ENCODE results near the gene SERPINA9.

Gene SERPINA9

DNA sequence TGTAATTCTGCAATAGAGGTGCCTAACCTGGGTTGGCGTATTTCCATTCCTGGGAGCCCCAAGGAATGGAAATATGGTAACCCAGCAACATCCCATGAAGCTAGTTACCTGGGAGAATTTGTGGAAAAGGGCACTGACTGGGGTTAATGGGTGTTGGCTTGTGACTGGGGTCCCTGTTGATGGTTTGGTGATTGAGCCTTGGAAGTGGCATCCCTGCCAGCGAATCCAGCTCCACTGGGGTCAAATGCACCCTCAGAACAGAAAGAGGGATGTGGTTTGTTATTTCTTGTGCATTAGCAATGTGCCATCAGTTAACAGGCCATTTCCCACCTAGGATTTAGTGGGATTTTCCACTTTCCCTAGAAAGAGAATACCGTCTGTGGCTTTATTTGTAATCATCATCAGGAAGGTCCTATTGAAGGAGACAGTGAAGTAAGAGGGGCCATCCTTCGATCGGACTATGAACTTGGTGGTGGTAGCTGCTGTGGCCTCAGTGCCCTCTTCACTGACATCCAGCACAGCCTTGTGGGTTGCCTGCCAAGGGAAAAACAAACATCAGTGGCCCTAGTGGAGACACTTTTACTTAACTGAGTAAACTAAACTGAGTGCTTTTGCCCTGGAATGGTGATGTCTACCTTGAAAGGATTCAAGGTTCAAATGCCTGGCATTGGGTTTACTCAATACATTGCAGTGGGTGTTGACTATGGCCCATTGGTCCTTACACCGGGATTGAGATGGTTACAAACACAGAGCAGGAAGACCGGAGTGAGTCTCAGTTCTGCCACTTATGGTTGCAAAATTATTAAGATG is 13.0 kb downstream of the SERPINA9 start:
- DNase-seq (ENCODE audit: low spot score), result no peak

DNA sequence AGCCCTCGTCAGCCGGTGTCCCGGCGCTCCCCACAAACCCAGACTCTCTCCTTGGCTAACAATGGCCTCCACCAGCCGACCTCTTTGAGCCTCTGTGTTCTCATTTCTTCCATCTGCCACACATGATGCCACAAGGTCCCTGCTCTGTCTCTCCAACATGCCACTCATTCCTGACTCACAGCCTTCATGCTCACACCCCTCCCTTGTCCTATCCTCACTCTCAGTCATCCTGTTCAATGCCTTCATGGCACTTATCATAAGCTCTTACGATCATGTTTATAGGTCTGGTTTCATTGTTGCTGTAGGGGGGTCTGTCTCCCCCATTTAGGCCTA is 13.8 kb downstream of the SERPINA9 start:
- no peak for DNase-seq (ENCODE audit: low spot score)

GRCh38 chr14:94461526-94462218 is 14.3 kb downstream of the SERPINA9 start:
- no peak for DNase-seq (ENCODE audit: low spot score)

DNA sequence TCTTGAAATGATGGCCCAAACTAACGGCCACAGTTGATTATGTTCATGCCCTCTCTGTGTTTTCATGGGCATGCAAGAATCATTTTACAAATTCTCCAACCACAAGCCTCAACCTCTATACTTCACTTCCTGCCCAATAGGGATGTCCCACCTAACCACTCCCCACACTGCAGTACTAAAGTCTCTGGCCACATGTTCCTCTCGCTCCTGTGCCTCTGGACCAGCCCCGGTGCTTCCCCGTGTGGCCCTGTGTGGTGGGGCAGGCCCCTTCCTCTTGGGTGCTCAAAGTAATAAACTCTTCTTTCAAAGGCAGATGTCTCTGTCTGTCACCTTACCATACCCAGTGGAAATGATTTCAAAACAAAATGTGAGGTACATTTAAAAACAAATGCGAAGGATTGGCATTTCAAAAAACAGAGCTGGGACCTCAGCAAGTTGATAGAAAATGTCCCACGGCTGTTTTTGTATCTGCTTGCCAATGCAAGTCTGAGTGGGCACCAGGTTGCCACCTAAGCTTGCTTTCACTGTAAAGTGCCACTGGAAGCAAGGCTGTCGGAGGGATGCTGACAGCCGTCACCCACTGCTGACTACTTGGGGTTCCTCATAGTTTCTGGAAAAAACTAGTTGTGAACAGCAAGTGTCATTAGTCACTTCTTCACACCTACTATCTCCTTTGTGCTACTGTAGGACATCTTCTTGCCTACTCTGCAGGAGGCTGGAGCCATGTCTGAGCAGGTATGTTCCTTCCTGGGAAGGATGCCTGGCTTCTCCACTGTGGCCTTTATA is 15.2 kb downstream of the SERPINA9 start:
- no peak for DNase-seq (ENCODE audit: low spot score)

DNA sequence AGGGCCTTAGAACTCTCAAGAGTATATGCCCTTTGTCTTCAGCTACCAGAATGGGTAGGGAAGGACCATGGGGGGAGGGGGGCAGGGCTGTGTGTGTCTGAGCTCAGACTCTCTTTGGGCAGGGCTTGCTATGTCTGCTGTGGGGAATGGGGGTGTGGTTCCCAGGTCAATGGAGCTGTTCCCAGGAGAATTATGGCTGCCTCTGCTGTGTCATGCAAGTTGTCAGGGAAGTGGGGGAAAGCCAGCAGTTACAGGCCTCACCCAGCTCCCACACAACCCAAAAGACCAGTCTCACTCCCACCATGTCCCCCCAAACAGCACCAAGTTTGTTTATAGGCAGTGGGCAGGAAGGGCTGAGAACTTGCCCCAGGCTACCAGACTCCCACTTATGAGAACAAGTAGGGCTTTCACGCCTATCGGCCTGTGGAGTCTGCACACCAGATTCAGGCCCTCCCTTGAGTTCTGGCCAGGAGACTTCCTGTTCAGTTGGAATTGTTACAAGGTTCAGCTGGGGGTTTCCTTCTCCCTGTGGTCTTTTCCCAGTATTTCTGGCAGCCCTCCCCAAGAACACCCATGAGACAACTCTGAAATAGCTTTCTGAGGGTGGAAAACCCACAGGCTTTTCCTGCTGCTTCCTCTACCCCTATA is 17.3 kb downstream of the SERPINA9 start:
- no peak for DNase-seq (ENCODE audit: low spot score)

DNA sequence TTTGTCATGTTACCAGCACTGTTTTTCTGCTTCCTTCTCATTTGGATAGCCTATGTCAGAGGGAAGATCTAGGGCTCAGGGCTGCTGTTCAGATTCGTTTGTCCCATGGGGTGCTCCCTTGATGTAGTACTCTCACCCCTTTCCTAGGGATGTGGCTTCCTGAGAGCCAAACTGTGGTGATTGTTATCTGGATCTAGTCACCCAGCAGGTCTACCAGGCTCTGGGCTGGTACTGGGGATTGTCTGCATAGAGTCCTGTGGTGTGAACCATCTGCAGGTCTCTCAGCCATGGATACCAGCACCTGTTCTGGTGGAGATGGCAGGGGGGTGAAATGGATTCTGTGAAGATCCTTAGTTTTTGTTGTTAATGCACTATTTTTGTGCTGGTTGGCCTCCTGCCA is 17.9 kb downstream of the SERPINA9 start:
- no peak for DNase-seq (ENCODE audit: low spot score)

- DNase-seq (ENCODE audit: low spot score), result no peak
These were observed 20.1 kb downstream of the SERPINA9 start for GRCh38 chr14:94455928-94456327.

DNA sequence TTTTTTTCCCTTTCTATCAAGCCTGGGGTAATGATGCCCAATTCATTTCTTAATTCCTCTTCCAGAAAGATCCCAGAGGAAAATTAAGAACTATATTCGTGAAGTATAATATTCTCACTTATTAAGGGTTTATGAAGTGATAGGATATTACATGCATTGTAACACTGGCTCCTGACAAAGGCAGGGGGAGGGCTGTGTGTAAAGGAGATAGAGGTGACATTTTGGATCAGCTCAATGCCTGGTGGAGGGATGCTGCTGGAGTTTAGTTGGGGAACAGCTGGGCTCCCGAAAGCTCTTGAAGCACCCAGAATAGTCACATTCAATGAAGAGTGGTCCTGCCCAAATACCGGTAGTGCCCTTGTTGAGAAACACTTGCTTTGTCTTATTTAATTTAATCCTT is 24.2 kb downstream of the SERPINA9 start:
- no peak for DNase-seq (ENCODE audit: low spot score)

DNA sequence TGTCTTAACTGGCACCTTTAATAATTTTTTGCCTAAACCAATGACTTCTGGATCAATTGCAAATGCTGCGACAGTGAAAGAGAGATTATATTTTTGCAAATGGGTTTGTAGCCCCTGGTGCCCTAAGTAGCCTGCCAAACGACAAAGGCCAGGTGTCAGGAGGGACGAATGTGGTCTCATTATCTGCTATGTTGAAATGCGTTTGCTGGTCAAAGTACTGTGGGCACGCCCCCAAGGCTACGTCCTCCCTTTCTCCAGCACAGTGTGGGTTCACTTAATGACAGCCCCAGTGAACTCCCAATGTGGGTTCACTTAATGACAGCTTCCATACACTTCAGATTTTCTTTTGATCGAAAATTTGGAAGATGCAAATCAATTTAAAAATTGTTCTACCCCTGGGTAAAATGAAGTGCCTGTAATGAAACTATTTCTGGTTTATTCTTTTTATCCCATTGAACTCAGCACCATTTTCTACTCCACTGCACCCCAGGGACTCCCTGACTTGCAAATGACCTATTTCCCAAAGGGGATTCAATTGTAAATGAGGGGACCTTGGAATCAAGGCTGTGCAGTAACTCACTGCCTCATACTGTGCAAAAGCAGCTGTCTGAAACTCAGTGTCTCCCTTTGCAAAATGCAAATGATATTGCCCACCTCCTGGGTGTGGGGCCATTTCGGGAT is 24.8 kb downstream of the SERPINA9 start:
- DNase-seq (ENCODE audit: low spot score), result no peak

GRCh38 chr14:94450722-94451090 is 25.3 kb downstream of the SERPINA9 start:
- no peak for DNase-seq (ENCODE audit: low spot score)

- DNase-seq (ENCODE audit: low spot score), result no peak
These were observed 26.1 kb downstream of the SERPINA9 start for GRCh38 chr14:94449930-94450329.

DNA sequence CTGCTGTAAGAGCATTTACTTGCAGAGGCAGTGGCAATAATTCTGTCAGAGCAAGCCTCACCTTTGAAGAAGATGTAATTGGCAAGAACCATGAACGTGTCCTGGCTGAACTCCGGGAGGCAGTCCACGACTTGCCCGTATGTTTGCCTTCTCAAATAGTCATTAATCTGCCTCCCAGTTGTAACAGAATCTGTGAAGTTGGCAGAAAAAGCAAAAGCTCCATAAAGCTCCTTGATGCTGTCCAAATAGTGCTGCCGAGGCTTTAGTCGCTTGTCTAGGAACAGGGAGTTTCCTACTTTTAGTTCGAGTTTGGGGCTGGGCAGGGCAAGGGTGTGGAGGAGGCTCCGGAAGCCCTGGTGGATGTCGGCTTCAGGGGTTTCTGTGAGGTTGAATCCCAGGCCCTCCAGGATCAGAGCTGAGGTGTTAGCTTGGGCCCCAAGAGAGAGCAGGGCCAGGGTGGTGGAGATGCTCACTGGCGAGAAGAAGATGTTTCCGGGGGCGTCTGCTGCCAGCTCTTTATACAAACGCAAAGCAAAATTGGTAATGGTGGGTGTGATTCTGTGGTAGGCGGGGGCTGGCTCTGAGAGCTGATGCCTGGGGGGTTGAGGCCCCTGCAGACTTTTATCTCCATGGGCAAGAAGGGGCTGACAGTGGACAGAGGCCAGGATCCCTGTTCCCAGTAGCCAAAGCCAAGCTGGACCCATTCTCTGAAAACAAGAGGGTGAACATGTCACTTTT is 27.8 kb downstream of the SERPINA9 start:
- DNase-seq (ENCODE audit: low spot score), result peak; percentile 1

- DNase-seq (ENCODE audit: low spot score), result no peak
These were observed 28.8 kb downstream of the SERPINA9 start for GRCh38 chr14:94447206-94447605.

DNA sequence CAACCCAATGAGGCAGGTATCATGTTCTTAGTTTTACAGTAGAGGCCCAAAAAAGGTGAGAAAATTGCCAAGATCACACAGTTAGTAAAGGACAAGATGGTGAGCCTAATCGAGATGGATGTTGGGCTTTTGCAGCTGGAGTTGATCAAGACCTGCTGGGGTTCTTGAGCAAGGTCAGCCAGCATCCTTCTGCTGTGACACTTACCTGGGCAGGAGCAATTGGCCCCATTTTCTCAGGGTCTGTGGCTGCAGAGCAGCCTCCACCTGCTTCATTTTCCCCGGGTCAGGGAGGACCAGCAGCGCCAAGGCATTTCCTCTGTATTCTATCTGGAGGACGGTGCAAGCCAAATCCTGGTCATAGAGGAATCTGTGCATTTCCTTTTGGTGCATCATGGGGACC is 29.9 kb downstream of the SERPINA9 start:
- no peak for DNase-seq (ENCODE audit: low spot score)

- no peak for DNase-seq (ENCODE audit: low spot score)
These were observed 31.0 kb downstream of the SERPINA9 start for GRCh38 chr14:94445003-94445402.

DNA sequence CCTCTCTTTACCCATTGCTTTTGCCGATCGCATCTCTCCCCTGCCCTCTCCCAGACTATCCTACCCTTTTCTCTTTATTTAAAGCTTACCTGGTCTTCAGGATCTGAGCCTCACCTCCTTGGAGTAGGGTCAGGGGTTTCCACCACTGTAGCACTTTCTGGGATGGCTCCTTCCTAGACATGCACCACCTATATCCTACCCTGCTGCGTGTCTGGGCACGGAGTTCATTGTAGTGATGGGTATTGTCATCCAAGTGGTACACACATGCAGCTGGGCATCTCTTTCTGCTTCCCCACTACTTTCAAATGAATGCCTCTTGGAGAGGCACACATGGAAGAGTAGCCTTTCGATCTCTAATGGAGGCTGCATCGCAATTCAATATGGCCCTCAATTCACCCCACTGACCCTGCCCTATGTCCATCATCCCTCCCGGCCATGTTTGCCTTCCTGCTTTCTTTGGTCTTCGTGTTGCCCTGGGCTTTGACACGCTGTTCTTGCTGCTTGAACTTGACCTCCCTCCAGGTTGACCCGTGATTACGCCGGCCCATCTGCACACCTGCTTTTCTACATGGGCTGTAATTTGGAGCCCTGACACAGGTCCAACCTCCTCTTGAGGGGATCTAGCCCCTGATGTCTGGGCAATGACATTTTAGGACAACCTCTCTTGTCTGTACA is 34.3 kb downstream of the SERPINA9 start:
- DNase-seq (ENCODE audit: low spot score), result no peak

DNA sequence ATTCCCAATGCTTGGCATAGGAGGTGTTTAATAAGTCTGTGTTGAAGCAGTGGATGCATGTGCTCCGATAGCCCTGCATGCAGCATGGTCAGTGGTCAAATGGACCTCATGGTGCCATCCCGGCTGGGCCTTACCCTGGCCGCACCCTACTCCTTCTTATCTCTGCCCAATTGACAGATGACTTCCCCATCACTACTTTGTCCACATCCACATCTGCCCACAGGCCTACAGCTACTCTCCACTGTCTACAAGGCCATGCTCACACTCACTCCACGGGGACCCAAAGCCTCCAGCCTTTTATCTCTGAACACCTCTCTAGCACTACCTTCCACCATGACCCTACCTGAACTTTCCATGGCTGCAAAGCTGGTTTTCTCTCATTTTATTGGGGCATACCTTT is 34.9 kb downstream of the SERPINA9 start:
- no peak for DNase-seq (ENCODE audit: low spot score)

GRCh38 chr14:94439453-94440057 is 36.4 kb downstream of the SERPINA9 start:
- no peak for DNase-seq (ENCODE audit: low spot score)

GRCh38 chr14:94428610-94429009 is 47.4 kb downstream of the SERPINA9 start:
- DNase-seq (ENCODE audit: low spot score), result no peak

DNA sequence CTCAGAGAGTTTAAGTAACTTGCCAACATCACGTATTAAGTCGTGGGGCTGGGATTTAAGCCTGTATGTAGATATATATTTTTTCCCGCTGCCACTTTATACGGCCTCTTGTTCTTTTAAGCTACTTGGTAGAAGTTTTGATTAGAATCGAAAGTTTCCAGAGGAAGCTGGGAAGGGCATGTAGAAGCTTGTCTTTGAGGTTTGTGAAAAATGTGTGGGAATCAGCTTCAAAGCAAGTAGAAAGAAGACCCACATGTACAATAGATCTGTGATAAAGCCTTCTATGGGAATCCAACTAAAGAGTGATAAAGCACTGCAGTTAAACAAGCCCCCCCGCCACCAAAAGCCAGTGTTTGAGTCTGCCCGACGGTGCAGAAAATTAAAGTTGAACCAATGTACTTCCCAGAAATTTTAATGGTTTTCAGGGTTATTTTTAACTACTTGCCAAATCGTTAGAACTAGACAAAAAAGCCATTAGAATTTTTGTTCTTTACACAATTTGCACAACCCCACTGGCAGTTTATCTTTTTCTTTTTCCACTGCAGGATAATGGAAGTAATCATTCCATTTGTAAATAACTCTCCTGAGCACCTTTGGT is 48.9 kb downstream of the SERPINA9 start:
- DNase-seq (ENCODE audit: low spot score), result no peak

Measured in pons (tissue), 1 donor.